Measurements from ENCODE around the gene CTTNBP2NL.

DNA sequence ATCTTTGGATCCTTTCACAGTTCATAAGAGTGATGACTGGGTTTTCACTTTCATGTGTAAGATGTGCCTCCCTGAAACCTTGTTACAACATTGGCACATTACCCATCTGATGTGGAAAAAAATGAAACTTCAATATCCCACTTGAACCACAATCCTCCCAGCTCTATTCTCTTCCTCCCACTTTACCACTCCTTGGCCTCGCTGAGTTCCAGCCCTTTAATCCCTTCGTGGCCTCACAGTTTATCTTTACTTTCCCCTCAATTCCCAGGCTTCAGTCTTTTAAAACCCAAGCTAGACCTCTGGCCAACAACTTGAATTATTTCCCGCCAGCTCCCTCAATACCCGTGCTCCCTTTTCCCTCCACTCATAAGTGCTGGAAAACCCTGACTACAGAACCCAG lies 25.0 kb upstream of the CTTNBP2NL start:
- no peak for TF ChIP-seq EZH2phosphoT487 (IDR thresholded peaks at IDR 0.05; ENCODE audit: insufficient read depth, low read depth)
- TF ChIP-seq EZH2 (IDR thresholded peaks at IDR 0.05; ENCODE audit: insufficient read depth, poor library complexity, severe bottlenecking), result no peak

Measured in GM23248 (cell line).